ENCODE results near the gene NDUFS8. TPM values are rescaled to one million over a fixed set of nuclear protein-coding genes. Genes with fewer than 3 reads are reported as not detected.

The NDUFS8 gene
- total RNA-seq, 1 donor from 2014 or later = 48.5 TPM

GRCh38 chr11:68033708-68034045, 3.2 kb downstream of the NDUFS8 start:
- DNase-seq (ENCODE audit: low spot score in 2 of 2) (no peak), FAIRE-seq (no peak)

DNA sequence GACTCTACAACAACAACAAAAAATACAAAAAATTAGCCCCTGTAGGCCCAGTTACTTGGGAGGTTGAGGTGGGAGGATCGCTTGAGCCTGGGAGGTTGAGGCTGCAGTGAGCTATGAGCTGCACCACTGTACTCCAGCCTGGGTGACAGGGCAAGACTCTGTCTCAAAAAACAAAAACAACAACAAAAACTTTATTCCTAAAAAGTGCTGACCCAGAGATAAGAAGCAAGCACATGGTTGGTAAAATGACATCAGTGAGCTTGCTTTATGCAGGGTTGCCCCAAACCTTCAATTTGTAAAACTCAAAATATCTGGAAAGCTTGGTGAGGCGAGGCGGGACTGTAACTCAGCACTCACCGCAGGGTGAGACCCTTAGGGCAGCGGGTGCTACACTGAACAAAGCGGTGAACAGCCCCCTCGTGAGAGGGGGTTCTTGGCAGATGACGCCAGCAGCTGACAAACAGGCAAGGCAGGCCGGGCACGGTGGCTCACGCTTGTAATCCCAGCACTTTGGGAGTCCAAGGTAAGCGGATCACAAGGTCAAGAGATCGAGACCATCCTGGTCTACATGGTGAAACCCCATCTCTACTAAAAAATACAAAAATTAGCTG, 4.9 kb downstream of the NDUFS8 start:
- no peak for FAIRE-seq
- no peak for DNase-seq (ENCODE audit: low spot score in 2 of 2)

GRCh38 chr11:68036141-68036716, 5.7 kb downstream of the NDUFS8 start:
- DNase-seq (ENCODE audit: low spot score in 2 of 2) (no peak), FAIRE-seq (no peak)

GRCh38 chr11:68036717-68037239, 6.3 kb downstream of the NDUFS8 start:
- no peak for FAIRE-seq

DNA sequence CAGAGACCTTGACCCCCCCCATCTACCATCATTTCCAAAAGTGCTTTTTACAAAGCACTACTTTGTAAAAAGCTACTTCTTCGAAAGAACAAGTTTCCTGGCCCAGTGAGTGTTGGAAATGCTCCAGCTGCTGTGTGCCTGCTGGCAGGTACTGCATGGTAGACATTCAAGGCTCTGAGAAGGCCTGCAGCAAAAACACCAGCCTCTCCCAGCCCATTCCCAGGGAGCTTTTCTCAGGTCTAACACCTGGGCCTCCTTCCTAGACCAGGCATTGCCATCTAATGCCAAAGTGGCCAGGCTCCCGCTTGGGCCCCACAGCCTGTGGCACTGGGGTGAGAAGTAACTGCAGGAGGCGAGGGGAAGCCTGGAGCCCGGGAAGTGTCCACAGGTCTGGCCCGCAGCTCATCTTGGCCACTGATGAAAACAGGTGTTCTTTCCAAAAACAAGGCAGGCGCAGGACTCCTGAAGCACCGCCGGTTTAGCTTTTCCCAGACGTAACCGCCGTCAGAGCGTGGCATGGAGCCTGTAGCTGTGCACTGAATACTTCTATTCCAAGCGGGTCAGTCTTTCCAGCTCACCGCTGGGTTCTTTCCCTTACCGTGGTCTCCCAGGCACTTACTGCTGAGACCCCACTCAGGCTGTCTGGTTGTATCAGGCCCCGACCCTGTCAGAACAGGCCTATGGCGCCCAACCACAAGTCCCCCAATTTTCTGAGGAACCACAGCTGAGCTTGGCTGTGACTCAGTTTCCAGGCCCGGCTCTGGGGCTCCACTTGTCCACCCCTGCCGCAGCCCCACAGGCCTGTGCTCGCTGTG, 7.1 kb downstream of the NDUFS8 start:
- FAIRE-seq (no peak), DNase-seq (ENCODE audit: low spot score in 2 of 2) (peak in 1 of 2 donors; percentile 54)

More at GRCh38 chr11:68036717-68037239, 6.3 kb downstream of the NDUFS8 start:
- DNase-seq (ENCODE audit: low spot score in 2 of 2) = peak; percentile 54 to 69

DNA sequence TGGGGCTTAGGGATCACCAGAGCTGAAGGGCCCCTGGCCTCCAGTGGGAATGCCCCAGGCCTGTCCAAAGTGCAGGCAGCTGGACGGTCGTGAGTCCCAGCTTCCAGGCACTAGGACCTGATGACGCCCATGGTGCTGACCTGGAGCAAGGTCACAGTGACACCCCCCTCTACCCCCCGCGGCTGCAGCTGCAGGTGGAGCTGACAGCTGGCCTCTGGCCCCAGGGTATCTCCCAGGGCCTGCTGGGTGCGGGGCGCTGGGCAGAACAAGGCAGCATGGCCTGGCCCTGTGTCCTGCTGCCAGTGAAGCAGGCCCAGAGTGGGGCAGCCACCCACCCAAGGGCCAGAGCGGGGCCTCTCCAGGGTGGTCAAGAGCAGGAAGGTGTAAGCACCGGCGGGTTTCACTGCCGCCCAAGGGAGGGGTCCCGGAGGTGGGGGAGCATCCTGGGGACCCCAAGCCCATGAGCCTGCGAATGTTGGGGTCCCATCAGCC, 7.8 kb downstream of the NDUFS8 start:
- DNase-seq (ENCODE audit: low spot score in 2 of 2) = no peak
- FAIRE-seq = no peak

- FAIRE-seq = no peak
These were observed 8.4 kb downstream of the NDUFS8 start, which contains the start of gene TCIRG1 for GRCh38 chr11:68038718-68039525. TCIRG1 (plus strand) TSS chr11:68039025; CDS start chr11:68041272, 2,247 bp downstream.

DNA sequence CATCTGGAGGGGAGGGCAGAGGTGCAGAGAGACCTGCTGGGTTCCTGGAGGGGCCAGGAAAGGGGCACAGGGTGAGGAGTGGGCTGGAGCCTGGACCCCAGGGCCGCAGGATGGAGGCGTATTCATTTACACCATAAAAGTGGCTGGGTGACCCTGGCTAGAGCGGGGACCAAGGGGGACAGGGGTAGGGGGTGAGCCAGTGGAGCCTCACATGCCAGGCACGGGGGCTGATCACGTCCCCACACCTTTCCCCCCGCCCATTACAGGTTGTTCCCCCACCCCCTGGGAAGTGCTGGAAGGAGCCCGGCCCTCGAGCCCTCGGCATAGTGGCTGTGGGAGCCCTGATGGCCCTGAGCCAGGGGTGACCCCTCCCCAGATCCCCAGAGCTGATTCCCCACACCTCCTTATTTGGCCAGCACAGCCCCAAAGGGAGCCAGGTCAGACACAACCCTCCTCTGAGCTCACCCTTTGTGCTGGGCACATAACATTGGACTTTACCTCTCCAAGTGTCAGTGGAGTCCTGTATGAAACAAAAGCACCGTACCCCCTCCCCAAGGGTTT, 9.1 kb downstream of the NDUFS8 start:
- FAIRE-seq = no peak
- no peak for DNase-seq (ENCODE audit: low spot score in 2 of 2)

More at GRCh38 chr11:68038718-68039525, 8.4 kb downstream of the NDUFS8 start, which contains the start of gene TCIRG1:
- DNase-seq (ENCODE audit: low spot score in 2 of 2) = peak; percentile 80 to 93

- DNase-seq (ENCODE audit: low spot score in 2 of 2) (peak; percentile 55 to 62), FAIRE-seq (no peak)
These were observed 9.8 kb downstream of the NDUFS8 start for GRCh38 chr11:68040101-68040956.

DNA sequence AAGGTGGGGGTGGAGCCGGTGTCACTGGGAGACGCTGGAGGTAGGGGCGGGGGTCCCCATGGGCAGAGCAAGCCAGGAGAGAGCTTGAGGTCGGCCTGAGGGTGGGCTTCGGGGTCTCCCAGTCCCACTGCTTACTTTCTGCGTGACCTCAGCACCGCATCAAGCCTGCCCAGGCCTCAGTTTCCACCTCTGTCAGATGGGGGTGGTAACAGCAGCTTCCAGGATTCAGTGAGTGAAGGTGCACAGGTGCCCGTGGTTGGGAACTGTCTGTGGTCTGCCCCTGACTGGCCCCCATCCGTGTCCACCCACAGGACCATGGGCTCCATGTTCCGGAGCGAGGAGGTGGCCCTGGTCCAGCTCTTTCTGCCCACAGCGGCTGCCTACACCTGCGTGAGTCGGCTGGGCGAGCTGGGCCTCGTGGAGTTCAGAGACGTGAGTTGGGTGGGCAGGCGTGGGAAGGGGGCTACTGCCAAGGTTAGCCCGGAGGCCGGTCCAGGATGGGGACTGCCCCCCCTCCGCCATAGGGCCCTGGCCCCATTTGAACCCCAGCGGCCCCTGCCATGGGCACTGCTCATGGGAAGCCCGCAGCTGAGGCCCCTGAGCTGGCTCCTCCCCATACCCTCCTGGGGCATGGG, 10.6 kb downstream of the NDUFS8 start:
- FAIRE-seq (no peak), DNase-seq (ENCODE audit: low spot score in 2 of 2) (no peak)

GRCh38 chr11:68041617-68042218, 11.2 kb downstream of the NDUFS8 start:
- DNase-seq (ENCODE audit: low spot score in 2 of 2) (no peak), FAIRE-seq (no peak)

DNA sequence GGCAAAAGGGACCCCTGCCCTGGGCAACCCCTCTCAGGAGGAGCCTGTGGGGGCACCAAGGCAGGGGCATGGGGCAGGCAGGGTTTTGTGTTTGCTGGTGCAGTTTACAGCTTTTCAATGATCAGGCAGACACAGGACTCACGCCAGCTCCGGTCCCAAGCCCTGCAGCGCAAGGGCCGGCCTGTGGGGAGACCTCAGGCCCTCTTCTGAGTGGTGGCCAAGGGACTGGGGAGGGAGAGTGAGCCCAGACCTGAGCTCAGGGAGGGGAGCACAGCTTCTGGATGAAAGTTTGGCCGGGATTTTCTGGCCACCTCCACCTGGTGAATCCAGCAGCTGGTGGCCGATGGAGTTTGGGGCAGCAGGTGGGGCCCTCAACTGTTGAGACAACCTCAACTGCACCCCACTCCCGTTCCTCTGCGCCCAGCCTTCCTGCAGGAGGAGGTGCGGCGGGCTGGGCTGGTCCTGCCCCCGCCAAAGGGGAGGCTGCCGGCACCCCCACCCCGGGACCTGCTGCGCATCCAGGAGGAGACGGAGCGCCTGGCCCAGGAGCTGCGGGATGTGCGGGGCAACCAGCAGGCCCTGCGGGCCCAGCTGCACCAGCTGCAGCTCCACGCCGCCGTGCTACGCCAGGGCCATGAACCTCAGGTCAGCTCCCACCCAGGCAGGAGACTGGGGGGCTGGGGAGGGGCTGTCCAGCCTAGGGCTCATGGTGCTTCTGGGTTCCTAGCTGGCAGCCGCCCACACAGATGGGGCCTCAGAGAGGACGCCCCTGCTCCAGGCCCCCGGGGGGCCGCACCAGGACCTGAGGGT, 11.9 kb downstream of the NDUFS8 start:
- FAIRE-seq = no peak
- DNase-seq (ENCODE audit: low spot score in 2 of 2) = no peak

- FAIRE-seq (no peak), DNase-seq (ENCODE audit: low spot score in 2 of 2) (peak in 1 of 2 donors; percentile 30)
These were observed 12.5 kb downstream of the NDUFS8 start for GRCh38 chr11:68043029-68043348.

DNA sequence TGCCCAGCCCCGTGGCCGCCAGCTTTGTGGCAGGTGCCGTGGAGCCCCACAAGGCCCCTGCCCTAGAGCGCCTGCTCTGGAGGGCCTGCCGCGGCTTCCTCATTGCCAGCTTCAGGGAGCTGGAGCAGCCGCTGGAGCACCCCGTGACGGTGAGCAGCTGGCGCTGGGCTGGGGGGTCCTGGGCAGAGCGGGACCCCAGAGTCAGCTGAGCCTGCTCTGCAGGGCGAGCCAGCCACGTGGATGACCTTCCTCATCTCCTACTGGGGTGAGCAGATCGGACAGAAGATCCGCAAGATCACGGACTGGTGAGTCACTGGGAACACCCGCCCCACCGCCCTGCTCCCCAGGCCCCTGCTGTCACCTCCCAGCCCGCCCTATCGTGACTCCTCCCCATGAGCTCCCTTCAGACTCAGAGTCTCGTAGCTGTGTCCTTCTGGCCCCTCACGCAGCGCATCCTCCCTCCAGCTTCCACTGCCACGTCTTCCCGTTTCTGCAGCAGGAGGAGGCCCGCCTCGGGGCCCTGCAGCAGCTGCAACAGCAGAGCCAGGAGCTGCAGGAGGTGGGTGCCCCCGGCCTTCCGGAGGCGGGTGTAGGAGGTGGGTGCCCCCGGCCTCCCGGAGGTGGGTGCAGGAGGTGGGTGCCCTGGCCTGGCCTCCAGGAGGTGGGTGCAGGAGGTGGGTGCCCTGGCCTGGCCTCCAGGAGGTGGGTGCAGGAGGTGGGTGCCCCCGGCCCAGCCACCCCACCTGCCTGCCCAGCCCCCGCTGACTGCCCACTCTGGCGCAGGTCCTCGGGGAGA, 13.1 kb downstream of the NDUFS8 start:
- FAIRE-seq = no peak
- peak in 1 of 2 donors; percentile 43 for DNase-seq (ENCODE audit: low spot score in 2 of 2)

DNA sequence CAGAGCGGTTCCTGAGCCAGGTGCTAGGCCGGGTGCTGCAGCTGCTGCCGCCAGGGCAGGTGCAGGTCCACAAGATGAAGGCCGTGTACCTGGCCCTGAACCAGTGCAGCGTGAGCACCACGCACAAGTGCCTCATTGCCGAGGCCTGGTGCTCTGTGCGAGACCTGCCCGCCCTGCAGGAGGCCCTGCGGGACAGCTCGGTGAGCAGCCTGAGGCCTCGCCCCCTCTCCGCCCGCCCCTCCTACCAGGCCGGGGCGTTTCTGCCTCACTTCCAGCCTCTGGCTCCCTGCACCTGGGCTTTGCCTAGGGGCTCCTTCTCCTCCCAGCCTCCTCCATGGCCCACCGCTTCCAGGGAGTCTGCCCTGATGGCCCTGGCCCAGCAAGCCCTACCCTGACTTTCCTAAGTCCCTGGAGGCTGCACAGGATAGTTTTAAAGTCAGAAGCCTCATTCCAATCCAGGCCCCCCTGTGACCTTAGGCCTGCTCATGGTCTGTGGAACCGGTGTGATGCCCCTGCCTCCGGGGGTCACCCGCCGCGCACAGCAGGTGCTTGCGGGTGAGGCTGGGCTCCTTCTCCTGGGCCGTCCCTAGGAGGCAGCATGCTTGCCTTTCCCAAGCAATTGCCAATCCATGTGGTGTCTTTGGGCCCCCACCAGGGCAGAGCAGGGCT, 13.8 kb downstream of the NDUFS8 start:
- peak in 1 of 2 donors; percentile 24 for DNase-seq (ENCODE audit: low spot score in 2 of 2)
- FAIRE-seq = no peak

GRCh38 chr11:68044898-68045351, 14.4 kb downstream of the NDUFS8 start:
- FAIRE-seq = no peak
- no peak for DNase-seq (ENCODE audit: low spot score in 2 of 2)

Data from frontal cortex (tissue), 4 donors.